SU-DHL-6 (cell line): ENCODE results near the gene SLC13A4.

Experiments
- H2AFZ ChIP-seq: fragments of 200-600 bp; sonication (generic); 2 replicates; pipeline ENCODE4 v1.6.1; 2014; ENCODE audit warnings: low read depth, mild to moderate bottlenecking, moderate library complexity, mixed read lengths, antibody characterized with exemption, low read length; ENCODE audit not compliant: severe bottlenecking
- H3F3A ChIP-seq: fragments of 200-600 bp; shearing (Covaris generic); 2 replicates; pipeline ENCODE4 v1.6.0; 2016; ENCODE audit warnings: antibody characterized with exemption, mild to moderate bottlenecking; ENCODE audit not compliant: insufficient read depth
- H3K27ac ChIP-seq: fragments of 200-600 bp; sonication (generic); 2 replicates; pipeline ENCODE4 v1.5.1; 2016; ENCODE audit warnings: low read depth, mild to moderate bottlenecking, low read length, moderate library complexity, mixed read lengths
- H3K27me3 ChIP-seq: fragments of 200-600 bp; sonication (generic), shearing (Covaris generic); 2 replicates; pipeline ENCODE4 v1.6.0; 2014; ENCODE audit warnings: mild to moderate bottlenecking, low read length
- H3K36me3 ChIP-seq: fragments of 200-600 bp; sonication (generic); 2 replicates; pipeline ENCODE4 v1.6.1; 2014; ENCODE audit warnings: mild to moderate bottlenecking, low read length, mixed read lengths
- H3K4me2 ChIP-seq: fragments of 300-600, 200-600 bp; shearing (Covaris generic), sonication (generic); 2 replicates; pipeline ENCODE4 v1.6.0; 2014; ENCODE audit warnings: low read length, low read depth, mild to moderate bottlenecking; ENCODE audit not compliant: poor library complexity, severe bottlenecking
- H3K4me3 ChIP-seq: fragments of 200-600 bp; sonication (generic); 2 replicates; pipeline ENCODE4 v1.5.1; 2014; ENCODE audit warnings: antibody characterized with exemption, low read length, mild to moderate bottlenecking, mixed read lengths; ENCODE audit not compliant: insufficient read depth, poor library complexity, severe bottlenecking
- H3K79me2 ChIP-seq: fragments of 200-600 bp; sonication (generic); 2 replicates; pipeline ENCODE4 v1.6.1; 2014; ENCODE audit warnings: mild to moderate bottlenecking, low read length, moderate library complexity; ENCODE audit not compliant: insufficient read depth
- H3K9ac ChIP-seq: fragments of 200-600 bp; sonication (generic); 2 replicates; pipeline ENCODE4 v1.7.0; 2014; ENCODE audit warnings: mild to moderate bottlenecking, low read length
- H3K9me2 ChIP-seq: fragments of 200-600 bp; sonication (generic); replicated peaks from 2 replicates; pipeline ENCODE4 v1.6.1; 2014; ENCODE audit warnings: low read length; ENCODE audit not compliant: insufficient read depth
- H3K9me3 ChIP-seq: fragments of 200-600 bp; sonication (generic); 2 replicates; pipeline ENCODE4 v1.6.1; 2014; ENCODE audit warnings: low read length, mixed read lengths; ENCODE audit not compliant: insufficient read depth
- H4K20me1 ChIP-seq: fragments of 200-600 bp; sonication (generic); 2 replicates; pipeline ENCODE4 v1.6.1; 2014; ENCODE audit warnings: low read depth, mild to moderate bottlenecking, antibody characterized with exemption, low read length, moderate library complexity, mixed read lengths
- EZH2phosphoT487 ChIP-seq: fragments of 200-600 bp; sonication (generic), shearing (Covaris generic); conservative IDR thresholded peaks from 2 replicates; pipeline ENCODE4 v1.6.1; 2018; ENCODE audit warnings: mild to moderate bottlenecking, antibody characterized with exemption, low read length, moderate library complexity, mixed read lengths
- TF ChIP-seq, protein P1 (sequence below): fragments of 200-600 bp; sonication (generic); IDR thresholded peaks from one replicate; pipeline ENCODE4 v1.5.1; 2017; ENCODE audit warnings: antibody characterized with exemption, mild to moderate bottlenecking, low read length, moderate library complexity; ENCODE audit not compliant: insufficient read depth, poor library complexity, severe bottlenecking

The SLC13A4 gene

DNA sequence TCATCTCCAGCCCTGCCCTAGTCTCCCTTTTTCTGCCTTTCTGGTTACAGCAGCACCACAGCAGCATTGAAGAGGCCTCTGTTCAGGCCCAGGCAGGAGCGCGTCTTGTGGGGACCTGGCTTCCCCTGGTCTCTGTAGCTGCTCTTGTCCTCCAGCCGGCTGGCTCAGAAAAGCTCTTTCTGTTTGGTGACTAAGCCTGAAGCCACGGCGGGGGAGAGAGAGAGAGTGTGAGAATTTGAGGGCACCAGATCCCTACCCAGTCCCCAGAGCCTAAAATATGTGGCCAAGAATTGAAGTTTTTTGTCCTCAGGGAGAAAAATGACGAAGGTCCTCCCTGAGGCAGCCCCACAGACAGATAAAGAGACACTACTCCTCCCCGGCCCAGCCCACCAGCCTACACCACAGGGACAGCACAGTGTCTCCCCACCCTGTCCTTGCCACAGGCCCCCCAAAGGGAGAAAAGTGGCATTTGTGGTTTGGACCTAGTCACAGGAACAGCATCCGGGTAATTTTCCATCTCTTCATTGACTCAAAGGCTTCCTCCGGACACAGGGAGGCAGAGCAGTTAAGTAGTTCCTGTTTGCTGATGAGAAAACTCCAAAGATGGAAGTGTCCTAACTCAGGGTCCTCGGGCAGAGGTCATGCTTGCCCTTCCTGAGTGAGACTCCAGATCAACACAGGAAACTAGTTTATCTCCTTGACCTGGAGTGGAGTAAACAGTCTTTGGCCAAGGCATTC is 33.9 kb upstream of the SLC13A4 start:
- H3K27ac ChIP-seq = no peak overlapping the region
- no peak overlapping the region for H3K4me2 ChIP-seq
- no peak overlapping the region for H3K9ac ChIP-seq
- H3K79me2 ChIP-seq = no peaks in the 10 kb centered on the region
- TF ChIP-seq EZH2phosphoT487 = no peak
- TF ChIP-seq, protein P1, sequence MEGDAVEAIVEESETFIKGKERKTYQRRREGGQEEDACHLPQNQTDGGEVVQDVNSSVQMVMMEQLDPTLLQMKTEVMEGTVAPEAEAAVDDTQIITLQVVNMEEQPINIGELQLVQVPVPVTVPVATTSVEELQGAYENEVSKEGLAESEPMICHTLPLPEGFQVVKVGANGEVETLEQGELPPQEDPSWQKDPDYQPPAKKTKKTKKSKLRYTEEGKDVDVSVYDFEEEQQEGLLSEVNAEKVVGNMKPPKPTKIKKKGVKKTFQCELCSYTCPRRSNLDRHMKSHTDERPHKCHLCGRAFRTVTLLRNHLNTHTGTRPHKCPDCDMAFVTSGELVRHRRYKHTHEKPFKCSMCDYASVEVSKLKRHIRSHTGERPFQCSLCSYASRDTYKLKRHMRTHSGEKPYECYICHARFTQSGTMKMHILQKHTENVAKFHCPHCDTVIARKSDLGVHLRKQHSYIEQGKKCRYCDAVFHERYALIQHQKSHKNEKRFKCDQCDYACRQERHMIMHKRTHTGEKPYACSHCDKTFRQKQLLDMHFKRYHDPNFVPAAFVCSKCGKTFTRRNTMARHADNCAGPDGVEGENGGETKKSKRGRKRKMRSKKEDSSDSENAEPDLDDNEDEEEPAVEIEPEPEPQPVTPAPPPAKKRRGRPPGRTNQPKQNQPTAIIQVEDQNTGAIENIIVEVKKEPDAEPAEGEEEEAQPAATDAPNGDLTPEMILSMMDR = no peak
- H3K9me2 ChIP-seq = no peaks in the 10 kb centered on the region
- H3K9me3 ChIP-seq = 0 out of 2 replicates have a peak, but pooled peaks cover 5% of the 10 kb centered on the region
- no peak overlapping the region for H2AFZ ChIP-seq
- H3K4me3 ChIP-seq = no peak overlapping the region
- no peaks in the 10 kb centered on the region for H4K20me1 ChIP-seq
- no peaks in the 10 kb centered on the region for H3F3A ChIP-seq
- H3K36me3 ChIP-seq = no peaks in the 10 kb centered on the region
- H3K27me3 ChIP-seq = no peaks in the 10 kb centered on the region

DNA sequence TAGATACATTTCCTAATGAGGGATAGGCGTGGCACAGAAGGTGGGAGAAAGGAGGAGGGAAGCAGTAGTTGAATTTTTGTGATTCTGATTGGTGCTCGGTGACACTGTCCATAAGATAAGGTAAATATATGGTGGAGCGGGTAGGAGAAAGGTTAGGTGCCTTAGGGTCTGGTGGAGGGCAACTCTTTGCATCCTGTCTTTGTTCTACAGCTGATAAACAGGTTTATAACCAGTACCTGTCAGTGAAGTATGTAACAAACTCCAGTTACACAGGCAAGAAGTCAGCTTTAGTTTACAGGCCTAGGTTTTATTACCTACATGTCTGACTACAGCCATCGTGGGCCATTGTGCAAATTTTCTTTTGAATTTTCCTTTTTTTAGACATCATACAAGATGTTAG is 31.5 kb upstream of the SLC13A4 start:
- Histone ChIP-seq H3K79me2 (no peaks in the 10 kb centered on the region), H3K9ac (no peak overlapping the region), H3K36me3 (no peaks in the 10 kb centered on the region)

GRCh38 chr7:135758531-135758932 is 30.5 kb upstream of the SLC13A4 start:
- Histone ChIP-seq H2AFZ (no peak overlapping the region), H3K27me3 (no peaks in the 10 kb centered on the region), H3K4me2 (no peak overlapping the region), H3K9ac (no peak overlapping the region), H3K27ac (no peak overlapping the region), H3K9me3 (0 out of 2 replicates have a peak, but pooled peaks cover 5% of the 10 kb centered on the region), H3K4me3 (no peak overlapping the region), H3F3A (no peaks in the 10 kb centered on the region), H3K36me3 (no peaks in the 10 kb centered on the region), H3K79me2 (no peaks in the 10 kb centered on the region), H4K20me1 (no peaks in the 10 kb centered on the region), H3K9me2 (no peaks in the 10 kb centered on the region)
- TF ChIP-seq, protein P1 = no peak
- TF ChIP-seq EZH2phosphoT487 = no peak

More for the DNA sequence above, 31.5 kb upstream of the SLC13A4 start:
- 0 out of 2 replicates have a peak, but pooled peaks cover 5% of the 10 kb centered on the region for H3K9me3 ChIP-seq
- H3K27me3 ChIP-seq = no peaks in the 10 kb centered on the region
- no peaks in the 10 kb centered on the region for H3F3A ChIP-seq
- H2AFZ ChIP-seq = no peak overlapping the region
- H3K4me2 ChIP-seq = no peak overlapping the region
- H4K20me1 ChIP-seq = no peaks in the 10 kb centered on the region
- H3K9me2 ChIP-seq = no peaks in the 10 kb centered on the region
- TF ChIP-seq, protein P1 = no peak
- TF ChIP-seq EZH2phosphoT487 = no peak
- no peak overlapping the region for H3K27ac ChIP-seq
- no peak overlapping the region for H3K4me3 ChIP-seq
